ENCODE data around the gene PDE4A.
"Not testable (repeated sequence)": the region's sequence is repeated elsewhere in the genome, so short reads cannot be mapped to it uniquely, and the experiment has no call there.

PDE4A gene

DNA sequence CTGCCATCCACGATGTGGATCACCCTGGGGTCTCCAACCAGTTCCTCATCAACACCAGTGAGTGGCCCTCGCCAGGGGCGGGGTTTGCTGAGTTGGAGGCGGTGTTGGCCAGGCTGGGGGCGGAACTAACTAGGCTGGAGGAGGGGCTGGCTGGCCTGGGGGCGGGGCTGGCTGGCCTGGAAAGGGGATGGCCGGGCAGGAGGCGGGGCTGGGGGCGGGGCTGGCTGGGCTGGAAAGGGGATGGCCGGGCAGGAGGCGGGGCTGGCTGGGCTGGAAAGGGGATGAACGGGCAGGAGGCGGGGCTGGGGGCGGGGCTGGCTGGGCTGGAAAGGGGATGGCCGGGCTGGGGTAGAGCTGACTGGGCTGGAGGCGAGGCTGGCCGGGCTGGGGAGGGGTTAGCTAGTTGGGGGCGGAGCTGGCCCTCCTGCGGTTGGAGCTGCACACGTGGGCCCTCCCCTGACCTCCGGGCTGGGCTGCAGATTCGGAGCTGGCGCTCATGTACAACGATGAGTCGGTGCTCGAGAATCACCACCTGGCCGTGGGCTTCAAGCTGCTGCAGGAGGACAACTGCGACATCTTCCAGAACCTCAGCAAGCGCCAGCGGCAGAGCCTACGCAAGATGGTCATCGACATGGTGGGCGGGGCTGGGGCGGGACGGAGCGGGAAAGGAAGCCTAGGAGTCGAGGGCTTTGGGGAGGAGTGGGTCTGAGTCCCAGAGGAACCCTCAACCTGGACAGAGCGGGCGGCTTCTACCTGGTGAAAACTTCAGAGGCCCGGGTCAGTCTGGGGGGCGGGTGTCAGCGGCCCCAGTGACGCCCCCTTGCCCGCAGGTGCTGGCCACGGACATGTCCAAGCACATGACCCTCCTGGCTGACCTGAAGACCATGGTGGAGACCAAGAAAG, 41.0 kb downstream of the PDE4A start:
- H3K27me3 ChIP-seq (ENCODE audit: control insufficient read depth in 2 of 2, insufficient read depth in 2 of 2, low read length in 2 of 2), result no peaks in the 10 kb centered on the region
- peaks cover 5 to 6% of the 10 kb centered on the region in 2 donors for H3K4me1 ChIP-seq (ENCODE audit: control insufficient read depth in 2 of 2, insufficient read depth in 2 of 2, low read length in 2 of 2)
- H3K9me3 ChIP-seq (ENCODE audit: control insufficient read depth in 2 of 2, low read length in 2 of 2), result no peaks in the 10 kb centered on the region
- H3K4me3 ChIP-seq (ENCODE audit: low read length in 2 of 2), result peak overlapping the region; percentile 61 to 70
- H3K27ac ChIP-seq (ENCODE audit: low read depth in 2 of 2, low read length in 2 of 2), result peak overlapping the region in 1 of 2 donors; percentile 43
- H3K9ac ChIP-seq (ENCODE audit: low read depth in 1 of 2, low read length in 2 of 2), result no peak overlapping the region
- H3K36me3 ChIP-seq (ENCODE audit: control insufficient read depth in 2 of 2, insufficient read depth in 2 of 2, low read length in 2 of 2), result peaks cover 0 to 4% of the 10 kb centered on the region in 2 donors

DNA sequence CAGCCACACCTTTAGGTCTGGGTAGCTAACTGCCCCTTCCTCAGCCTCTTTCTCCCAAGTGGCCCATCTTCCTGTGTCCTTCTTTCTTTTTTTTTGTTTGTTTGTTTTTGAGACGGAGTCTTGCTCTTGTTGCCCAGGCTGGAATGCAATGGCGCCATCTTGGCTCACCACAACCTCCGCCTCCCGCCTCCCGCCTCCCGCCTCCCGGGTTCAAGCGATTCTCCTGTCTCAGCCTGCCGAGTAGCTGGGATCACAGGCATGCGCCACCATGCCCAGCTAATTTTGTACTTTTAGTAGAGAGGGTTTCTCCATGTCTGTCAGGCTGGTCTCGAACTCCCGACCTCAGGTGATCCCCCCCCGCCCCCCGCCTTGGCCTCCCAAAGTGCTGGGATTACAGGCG, 41.7 kb downstream of the PDE4A start:
- not testable (repeated sequence) for H3K4me3 ChIP-seq (ENCODE audit: low read length in 2 of 2); H3K27ac ChIP-seq (ENCODE audit: low read depth in 2 of 2, low read length in 2 of 2); H3K9me3 ChIP-seq (ENCODE audit: control insufficient read depth in 2 of 2, low read length in 2 of 2); H3K36me3 ChIP-seq (ENCODE audit: control insufficient read depth in 2 of 2, insufficient read depth in 2 of 2, low read length in 2 of 2); H3K9ac ChIP-seq (ENCODE audit: low read depth in 1 of 2, low read length in 2 of 2); H3K4me1 ChIP-seq (ENCODE audit: control insufficient read depth in 2 of 2, insufficient read depth in 2 of 2, low read length in 2 of 2); H3K27me3 ChIP-seq (ENCODE audit: control insufficient read depth in 2 of 2, insufficient read depth in 2 of 2, low read length in 2 of 2)

DNA sequence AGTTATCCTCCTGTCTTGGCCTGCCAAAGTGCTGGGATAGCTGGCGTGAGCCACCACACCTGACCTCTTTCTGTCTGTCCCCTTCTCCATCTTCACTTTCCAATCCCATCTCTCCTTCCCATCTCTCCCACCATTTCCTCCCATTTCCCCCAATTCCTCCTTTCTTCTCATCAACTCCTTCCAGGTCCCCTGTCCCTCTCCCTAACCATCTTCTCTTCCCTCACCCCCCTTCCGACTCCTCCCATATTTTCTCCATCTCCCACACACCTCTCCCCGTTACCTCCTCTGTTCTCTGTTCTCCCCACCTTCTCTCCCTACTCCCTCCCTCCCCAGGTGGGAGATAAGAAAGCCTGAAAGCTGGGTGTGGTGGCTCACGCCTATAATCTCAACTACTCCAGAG, 42.2 kb downstream of the PDE4A start:
- H3K27ac ChIP-seq (ENCODE audit: low read depth in 2 of 2, low read length in 2 of 2), result no peak overlapping the region
- no peak overlapping the region for H3K9ac ChIP-seq (ENCODE audit: low read depth in 1 of 2, low read length in 2 of 2)
- no peaks in the 10 kb centered on the region for H3K9me3 ChIP-seq (ENCODE audit: control insufficient read depth in 2 of 2, low read length in 2 of 2)
- peaks cover 5 to 6% of the 10 kb centered on the region in 2 donors for H3K4me1 ChIP-seq (ENCODE audit: control insufficient read depth in 2 of 2, insufficient read depth in 2 of 2, low read length in 2 of 2)
- H3K4me3 ChIP-seq (ENCODE audit: low read length in 2 of 2), result no peak overlapping the region
- H3K27me3 ChIP-seq (ENCODE audit: control insufficient read depth in 2 of 2, insufficient read depth in 2 of 2, low read length in 2 of 2), result no peaks in the 10 kb centered on the region
- H3K36me3 ChIP-seq (ENCODE audit: control insufficient read depth in 2 of 2, insufficient read depth in 2 of 2, low read length in 2 of 2), result peaks cover 8 to 11% of the 10 kb centered on the region in 2 donors

DNA sequence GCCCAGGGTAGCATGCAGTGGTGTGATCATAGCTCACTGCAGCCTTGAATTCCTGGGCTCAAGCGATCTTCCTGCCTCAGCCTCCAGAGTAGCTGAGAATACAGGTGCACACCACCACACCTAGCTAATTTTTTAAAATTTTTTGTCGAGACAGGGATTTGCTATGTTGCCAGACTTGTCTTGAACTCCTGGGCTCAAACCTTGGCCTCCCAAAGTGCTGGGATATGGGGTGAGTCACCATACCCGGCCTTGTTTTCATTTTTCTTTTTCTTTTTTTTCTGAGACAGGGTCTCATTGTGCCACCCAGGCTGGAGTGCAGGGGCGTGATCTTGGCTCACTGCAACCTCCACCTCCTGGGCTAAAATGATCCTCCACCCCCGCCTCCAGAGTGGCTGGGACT, 44.1 kb downstream of the PDE4A start:
- no peak overlapping the region for H3K9ac ChIP-seq (ENCODE audit: low read depth in 1 of 2, low read length in 2 of 2)
- H3K27me3 ChIP-seq (ENCODE audit: control insufficient read depth in 2 of 2, insufficient read depth in 2 of 2, low read length in 2 of 2), result no peaks in the 10 kb centered on the region
- no peak overlapping the region for H3K27ac ChIP-seq (ENCODE audit: low read depth in 2 of 2, low read length in 2 of 2)
- H3K36me3 ChIP-seq (ENCODE audit: control insufficient read depth in 2 of 2, insufficient read depth in 2 of 2, low read length in 2 of 2), result peaks cover 8 to 9% of the 10 kb centered on the region in 2 donors
- no peaks in the 10 kb centered on the region for H3K9me3 ChIP-seq (ENCODE audit: control insufficient read depth in 2 of 2, low read length in 2 of 2)
- no peak overlapping the region for H3K4me3 ChIP-seq (ENCODE audit: low read length in 2 of 2)
- peaks cover 5 to 6% of the 10 kb centered on the region in 2 donors for H3K4me1 ChIP-seq (ENCODE audit: control insufficient read depth in 2 of 2, insufficient read depth in 2 of 2, low read length in 2 of 2)

DNA sequence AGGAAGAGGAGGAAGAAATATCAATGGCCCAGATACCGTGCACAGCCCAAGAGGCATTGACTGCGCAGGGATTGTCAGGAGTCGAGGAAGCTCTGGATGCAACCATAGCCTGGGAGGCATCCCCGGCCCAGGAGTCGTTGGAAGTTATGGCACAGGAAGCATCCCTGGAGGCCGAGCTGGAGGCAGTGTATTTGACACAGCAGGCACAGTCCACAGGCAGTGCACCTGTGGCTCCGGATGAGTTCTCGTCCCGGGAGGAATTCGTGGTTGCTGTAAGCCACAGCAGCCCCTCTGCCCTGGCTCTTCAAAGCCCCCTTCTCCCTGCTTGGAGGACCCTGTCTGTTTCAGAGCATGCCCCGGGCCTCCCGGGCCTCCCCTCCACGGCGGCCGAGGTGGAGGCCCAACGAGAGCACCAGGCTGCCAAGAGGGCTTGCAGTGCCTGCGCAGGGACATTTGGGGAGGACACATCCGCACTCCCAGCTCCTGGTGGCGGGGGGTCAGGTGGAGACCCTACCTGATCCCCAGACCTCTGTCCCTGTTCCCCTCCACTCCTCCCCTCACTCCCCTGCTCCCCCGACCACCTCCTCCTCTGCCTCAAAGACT, 46.9 kb downstream of the PDE4A start:
- H3K27ac ChIP-seq (ENCODE audit: low read depth in 2 of 2, low read length in 2 of 2), result no peak overlapping the region
- H3K4me1 ChIP-seq (ENCODE audit: control insufficient read depth in 2 of 2, insufficient read depth in 2 of 2, low read length in 2 of 2), result no peaks in the 10 kb centered on the region
- H3K27me3 ChIP-seq (ENCODE audit: control insufficient read depth in 2 of 2, insufficient read depth in 2 of 2, low read length in 2 of 2), result no peaks in the 10 kb centered on the region
- no peaks in the 10 kb centered on the region for H3K9me3 ChIP-seq (ENCODE audit: control insufficient read depth in 2 of 2, low read length in 2 of 2)
- H3K9ac ChIP-seq (ENCODE audit: low read depth in 1 of 2, low read length in 2 of 2), result no peak overlapping the region
- no peak overlapping the region for H3K4me3 ChIP-seq (ENCODE audit: low read length in 2 of 2)
- H3K36me3 ChIP-seq (ENCODE audit: control insufficient read depth in 2 of 2, insufficient read depth in 2 of 2, low read length in 2 of 2), result peaks cover 8 to 9% of the 10 kb centered on the region in 2 donors

DNA sequence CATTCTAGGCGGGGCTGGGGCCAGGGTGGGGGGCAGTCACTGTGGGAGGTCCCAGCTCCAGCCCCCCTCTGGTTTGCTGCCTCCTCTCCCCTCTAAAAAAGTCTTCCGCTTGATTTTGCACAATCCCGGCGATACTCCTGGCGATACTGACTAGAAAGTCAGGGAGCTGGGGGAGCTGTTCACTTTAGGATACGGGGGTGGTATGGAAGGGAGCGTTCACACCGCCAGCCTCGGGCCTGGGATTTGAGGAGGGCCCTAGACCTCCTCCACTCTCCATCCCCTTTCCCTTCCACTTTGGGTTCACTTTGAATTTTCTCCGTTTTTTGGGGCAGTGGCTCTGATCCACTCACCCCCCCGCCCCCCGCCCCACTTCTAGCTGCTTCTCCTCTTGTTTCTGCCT, 47.8 kb downstream of the PDE4A start:
- H3K9me3 ChIP-seq (ENCODE audit: control insufficient read depth in 2 of 2, low read length in 2 of 2), result no peaks in the 10 kb centered on the region
- H3K4me1 ChIP-seq (ENCODE audit: control insufficient read depth in 2 of 2, insufficient read depth in 2 of 2, low read length in 2 of 2), result no peaks in the 10 kb centered on the region
- H3K36me3 ChIP-seq (ENCODE audit: control insufficient read depth in 2 of 2, insufficient read depth in 2 of 2, low read length in 2 of 2), result peaks cover 8 to 9% of the 10 kb centered on the region in 2 donors
- H3K9ac ChIP-seq (ENCODE audit: low read depth in 1 of 2, low read length in 2 of 2), result no peak overlapping the region
- H3K27ac ChIP-seq (ENCODE audit: low read depth in 2 of 2, low read length in 2 of 2), result no peak overlapping the region
- no peaks in the 10 kb centered on the region for H3K27me3 ChIP-seq (ENCODE audit: control insufficient read depth in 2 of 2, insufficient read depth in 2 of 2, low read length in 2 of 2)
- no peak overlapping the region for H3K4me3 ChIP-seq (ENCODE audit: low read length in 2 of 2)

DNA sequence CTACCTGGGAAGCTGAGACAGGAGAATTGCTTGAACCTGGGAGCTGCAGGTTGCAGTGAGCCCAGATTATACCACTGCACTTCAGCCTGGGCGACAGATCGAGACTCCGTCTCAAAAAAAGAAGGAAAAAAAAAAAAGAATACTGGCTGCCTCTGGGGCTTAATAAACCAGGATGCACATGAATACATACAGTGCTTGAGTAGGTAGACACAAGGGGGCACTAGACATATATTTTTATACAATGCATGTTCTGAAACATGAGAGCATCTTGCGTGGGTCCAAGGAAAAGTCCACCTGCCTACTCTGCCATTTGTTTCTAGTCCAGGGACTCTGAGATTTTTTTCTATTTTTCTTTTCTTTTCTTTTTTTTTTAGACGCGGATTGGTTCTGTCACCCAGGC, 51.6 kb downstream of the PDE4A start:
- H3K36me3 ChIP-seq (ENCODE audit: control insufficient read depth in 2 of 2, insufficient read depth in 2 of 2, low read length in 2 of 2), result peaks cover 5% of the 10 kb centered on the region in 2 donors
- no peak overlapping the region for H3K27ac ChIP-seq (ENCODE audit: low read depth in 2 of 2, low read length in 2 of 2)
- no peaks in the 10 kb centered on the region for H3K9me3 ChIP-seq (ENCODE audit: control insufficient read depth in 2 of 2, low read length in 2 of 2)
- no peak overlapping the region for H3K9ac ChIP-seq (ENCODE audit: low read depth in 1 of 2, low read length in 2 of 2)
- no peaks in the 10 kb centered on the region for H3K4me1 ChIP-seq (ENCODE audit: control insufficient read depth in 2 of 2, insufficient read depth in 2 of 2, low read length in 2 of 2)
- no peak overlapping the region for H3K4me3 ChIP-seq (ENCODE audit: low read length in 2 of 2)
- no peaks in the 10 kb centered on the region for H3K27me3 ChIP-seq (ENCODE audit: control insufficient read depth in 2 of 2, insufficient read depth in 2 of 2, low read length in 2 of 2)

DNA sequence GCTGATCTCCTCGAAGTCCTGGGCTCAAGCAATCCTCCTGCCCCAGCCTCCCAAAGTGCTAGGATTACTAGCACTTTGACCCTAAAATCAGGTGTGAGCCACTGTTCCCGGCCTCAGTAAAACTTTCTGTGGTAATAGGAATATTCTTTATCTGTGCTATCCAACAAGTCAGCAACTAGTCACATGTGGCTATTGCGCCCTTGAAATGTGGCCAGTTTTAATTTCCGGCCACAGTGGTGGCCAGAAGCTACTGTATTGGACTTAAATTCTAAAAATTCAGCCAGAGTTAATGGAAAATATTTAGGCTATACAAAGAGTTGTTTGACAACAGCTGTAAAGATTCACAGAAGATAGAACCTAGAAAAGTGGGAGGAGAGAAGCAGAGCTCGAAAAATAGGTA, 52.9 kb downstream of the PDE4A start:
- H3K4me1 ChIP-seq (ENCODE audit: control insufficient read depth in 2 of 2, insufficient read depth in 2 of 2, low read length in 2 of 2), result no peaks in the 10 kb centered on the region
- H3K9ac ChIP-seq (ENCODE audit: low read depth in 1 of 2, low read length in 2 of 2), result no peak overlapping the region
- no peaks in the 10 kb centered on the region for H3K36me3 ChIP-seq (ENCODE audit: control insufficient read depth in 2 of 2, insufficient read depth in 2 of 2, low read length in 2 of 2)
- no peaks in the 10 kb centered on the region for H3K27me3 ChIP-seq (ENCODE audit: control insufficient read depth in 2 of 2, insufficient read depth in 2 of 2, low read length in 2 of 2)
- H3K4me3 ChIP-seq (ENCODE audit: low read length in 2 of 2), result no peak overlapping the region
- no peaks in the 10 kb centered on the region for H3K9me3 ChIP-seq (ENCODE audit: control insufficient read depth in 2 of 2, low read length in 2 of 2)
- H3K27ac ChIP-seq (ENCODE audit: low read depth in 2 of 2, low read length in 2 of 2), result no peak overlapping the region

DNA sequence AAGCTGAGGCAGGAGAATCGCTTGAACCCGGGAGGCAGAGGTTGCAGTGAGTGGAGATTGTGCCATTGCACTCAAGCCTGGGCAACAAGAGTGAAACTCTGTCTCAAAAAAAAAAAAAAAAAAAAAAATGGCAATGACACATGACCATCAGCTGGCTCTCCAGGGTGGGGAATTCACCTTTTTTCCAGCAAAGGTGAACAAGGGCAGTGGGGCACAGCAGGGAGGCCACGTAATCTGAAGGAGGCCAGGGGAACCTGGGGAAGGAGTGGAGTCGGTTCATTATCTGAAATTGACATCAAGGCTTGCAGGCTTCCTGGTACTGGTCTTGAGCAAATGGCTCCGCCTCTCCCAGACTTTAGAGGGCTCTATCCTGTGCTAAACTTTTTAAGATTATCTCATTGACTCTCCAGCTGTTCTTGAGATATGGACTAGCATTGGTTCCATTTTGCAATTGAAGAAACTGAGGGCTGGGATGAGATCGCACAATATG, 54.7 kb downstream of the PDE4A start:
- Histone ChIP-seq H3K27me3 (ENCODE audit: control insufficient read depth in 2 of 2, insufficient read depth in 2 of 2, low read length in 2 of 2) (no peaks in the 10 kb centered on the region), H3K9me3 (ENCODE audit: control insufficient read depth in 2 of 2, low read length in 2 of 2) (no peaks in the 10 kb centered on the region), H3K4me1 (ENCODE audit: control insufficient read depth in 2 of 2, insufficient read depth in 2 of 2, low read length in 2 of 2) (peaks cover 3 to 5% of the 10 kb centered on the region in 2 donors), H3K9ac (ENCODE audit: low read depth in 1 of 2, low read length in 2 of 2) (no peak overlapping the region), H3K27ac (ENCODE audit: low read depth in 2 of 2, low read length in 2 of 2) (no peak overlapping the region), H3K36me3 (ENCODE audit: control insufficient read depth in 2 of 2, insufficient read depth in 2 of 2, low read length in 2 of 2) (no peaks in the 10 kb centered on the region), H3K4me3 (ENCODE audit: low read length in 2 of 2) (no peak overlapping the region)

DNA sequence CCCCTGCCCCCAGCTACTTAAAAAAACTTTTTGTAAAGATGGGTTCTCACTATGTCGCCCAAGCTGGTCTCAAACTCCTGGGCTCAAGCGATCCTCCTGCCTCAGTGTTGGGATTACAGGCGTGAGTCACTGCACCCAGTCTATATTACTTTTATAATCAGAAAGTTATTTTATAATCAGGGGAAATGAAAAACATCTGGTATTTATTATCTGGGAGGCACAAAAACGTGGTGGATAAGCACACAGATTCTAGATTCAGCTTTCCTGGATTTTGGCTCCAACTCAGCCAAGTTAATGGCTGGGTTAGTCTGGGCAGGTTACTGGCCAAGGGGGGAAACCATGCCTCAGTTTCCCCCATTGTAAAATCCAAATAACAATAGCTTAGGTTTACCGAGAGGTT, 58.1 kb downstream of the PDE4A start:
- Histone ChIP-seq H3K27me3 (ENCODE audit: control insufficient read depth in 2 of 2, insufficient read depth in 2 of 2, low read length in 2 of 2) (no peaks in the 10 kb centered on the region), H3K4me1 (ENCODE audit: control insufficient read depth in 2 of 2, insufficient read depth in 2 of 2, low read length in 2 of 2) (peaks cover 3 to 5% of the 10 kb centered on the region in 2 donors), H3K9ac (ENCODE audit: low read depth in 1 of 2, low read length in 2 of 2) (no peak overlapping the region), H3K36me3 (ENCODE audit: control insufficient read depth in 2 of 2, insufficient read depth in 2 of 2, low read length in 2 of 2) (no peaks in the 10 kb centered on the region), H3K4me3 (ENCODE audit: low read length in 2 of 2) (peak overlapping the region in 1 of 2 donors; percentile 53), H3K9me3 (ENCODE audit: control insufficient read depth in 2 of 2, low read length in 2 of 2) (no peaks in the 10 kb centered on the region), H3K27ac (ENCODE audit: low read depth in 2 of 2, low read length in 2 of 2) (no peak overlapping the region)
